Raji (cell line): ENCODE measurements around the gene RND2.

Source experiments
- POLR2A ChIP-seq: IDR thresholded peaks from 2 replicates; pipeline ENCODE4 v1.6.1; 2011; ENCODE audit warnings: low read depth, low read length, control low read depth; ENCODE audit not compliant: insufficient read depth

The RND2 gene

GRCh38 chr17:43020030-43020621, 4.9 kb upstream of the RND2 start:
- no peak for TF ChIP-seq POLR2A

- no peak for TF ChIP-seq POLR2A
Measured at GRCh38 chr17:43020789-43021740, 4.0 kb upstream of the RND2 start.

GRCh38 chr17:43021741-43022512, 3.1 kb upstream of the RND2 start, which contains the start of gene VAT1:
Gene VAT1 (minus strand): TSS chr17:43022385. CDS start chr17:43022322, 63 bp downstream.
- TF ChIP-seq POLR2A, result 0 out of 2 replicates have a peak, but pooled peaks have one; percentile 17

GRCh38 chr17:43025290-43025657, 243 bp downstream of the RND2 start:
- no peak for TF ChIP-seq POLR2A

GRCh38 chr17:43025766-43026537, 921 bp downstream of the RND2 start:
- TF ChIP-seq POLR2A, result no peak

- no peak for TF ChIP-seq POLR2A
Measured at GRCh38 chr17:43026595-43026994, 1.6 kb downstream of the RND2 start.

GRCh38 chr17:43027091-43028032, 2.3 kb downstream of the RND2 start:
- no peak for TF ChIP-seq POLR2A

GRCh38 chr17:43028221-43028861, 3.3 kb downstream of the RND2 start:
- no peak for TF ChIP-seq POLR2A

GRCh38 chr17:43030137-43030767, 5.2 kb downstream of the RND2 start:
- no peak for TF ChIP-seq POLR2A

GRCh38 chr17:43031666-43032065, 6.6 kb downstream of the RND2 start:
- TF ChIP-seq POLR2A, result no peak

GRCh38 chr17:43033948-43034881, 9.2 kb downstream of the RND2 start:
- no peak for TF ChIP-seq POLR2A

GRCh38 chr17:43034894-43035293, 9.9 kb downstream of the RND2 start:
- no peak for TF ChIP-seq POLR2A

GRCh38 chr17:43039646-43040045, 14.6 kb downstream of the RND2 start:
- TF ChIP-seq POLR2A, result no peak
